HCT116 (cell line): Measurements from ENCODE around the gene KRT77.

Source experiments
- EGR1 ChIP-seq: IDR thresholded peaks from 2 replicates; pipeline ENCODE4 v1.6.1; 2012; ENCODE audit warnings: low read depth
- EZH2 ChIP-seq: fragments of 200-600 bp; sonication (generic); IDR thresholded peaks from 2 replicates; pipeline ENCODE4 v1.6.1; 2017; ENCODE audit warnings: antibody characterized with exemption, mixed run types
- EZH2phosphoT487 ChIP-seq: fragments of 200-600 bp; IDR thresholded peaks from 2 replicates; pipeline ENCODE4 v1.6.1; 2018; ENCODE audit warnings: antibody characterized with exemption, borderline replicate concordance
- POLR2AphosphoS5 ChIP-seq: IDR thresholded peaks from 2 replicates; pipeline ENCODE4 v1.6.1; 2011; ENCODE audit warnings: mild to moderate bottlenecking, low read depth, low read length, moderate library complexity
- SIN3A ChIP-seq: IDR thresholded peaks from 2 replicates; pipeline ENCODE4 v1.6.1; 2012; ENCODE audit warnings: low read depth
- ZNF274 ChIP-seq: fragments of 200-500 bp; sonication (Bioruptor generic); IDR thresholded peaks from 2 replicates; pipeline ENCODE4 v1.6.1; 2014; ENCODE audit warnings: mild to moderate bottlenecking, low read depth, low read length, inconsistent platforms
- TF ChIP-seq, protein P1 (sequence below), 3 experiments: fragments of 200-600 bp in 1 of 3; sonication (generic) in 1 of 3; IDR thresholded peaks in 2 of 3; conservative IDR thresholded peaks in 1 of 3; 2 replicates each; pipeline ENCODE4 v1.5.1; 2012 to 2017; ENCODE audit warnings: low read depth in 2 of 3, low read length in 2 of 3, antibody characterized with exemption in 1 of 3, borderline replicate concordance in 1 of 3, control low read depth in 1 of 3, mild to moderate bottlenecking in 1 of 3, mixed read lengths in 1 of 3, mixed run types in 1 of 3, moderate library complexity in 1 of 3; ENCODE audit not compliant: insufficient read depth in 1 of 3
- TF ChIP-seq, protein P2 (sequence below): IDR thresholded peaks from 2 replicates; pipeline ENCODE4 v1.6.1; 2012
- TF ChIP-seq, protein P3 (sequence below): IDR thresholded peaks from 2 replicates; pipeline ENCODE4 v1.6.1; 2012; ENCODE audit warnings: low read depth

DNA sequence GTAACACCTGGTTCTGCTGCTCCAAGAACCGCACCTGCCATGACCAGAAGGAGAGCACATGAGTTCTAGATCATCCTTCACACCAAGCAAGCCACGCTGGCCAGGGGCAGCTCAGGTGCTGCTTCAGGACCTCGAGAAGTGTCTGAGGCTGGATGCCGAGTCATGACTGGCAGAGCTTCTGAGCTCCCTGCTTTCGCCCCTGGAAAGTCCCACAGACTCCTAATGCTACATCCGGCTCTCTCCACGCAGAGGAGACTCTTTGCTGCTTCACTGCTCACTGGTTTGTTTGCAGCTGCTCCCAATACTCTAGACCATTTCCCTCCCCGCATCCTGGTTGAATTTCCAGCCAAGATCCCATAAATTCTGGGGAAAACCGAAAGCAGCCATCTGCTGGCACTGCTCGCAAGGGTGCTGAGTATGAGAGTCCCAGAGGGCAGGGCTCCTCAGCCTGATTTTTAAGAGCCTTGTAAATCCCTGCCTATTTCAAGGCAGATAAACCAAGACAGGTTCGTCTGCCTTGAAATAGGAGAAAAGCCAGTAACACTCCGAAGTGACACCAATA lies 52.7 kb downstream of the KRT77 start:
- TF ChIP-seq, protein P1, sequence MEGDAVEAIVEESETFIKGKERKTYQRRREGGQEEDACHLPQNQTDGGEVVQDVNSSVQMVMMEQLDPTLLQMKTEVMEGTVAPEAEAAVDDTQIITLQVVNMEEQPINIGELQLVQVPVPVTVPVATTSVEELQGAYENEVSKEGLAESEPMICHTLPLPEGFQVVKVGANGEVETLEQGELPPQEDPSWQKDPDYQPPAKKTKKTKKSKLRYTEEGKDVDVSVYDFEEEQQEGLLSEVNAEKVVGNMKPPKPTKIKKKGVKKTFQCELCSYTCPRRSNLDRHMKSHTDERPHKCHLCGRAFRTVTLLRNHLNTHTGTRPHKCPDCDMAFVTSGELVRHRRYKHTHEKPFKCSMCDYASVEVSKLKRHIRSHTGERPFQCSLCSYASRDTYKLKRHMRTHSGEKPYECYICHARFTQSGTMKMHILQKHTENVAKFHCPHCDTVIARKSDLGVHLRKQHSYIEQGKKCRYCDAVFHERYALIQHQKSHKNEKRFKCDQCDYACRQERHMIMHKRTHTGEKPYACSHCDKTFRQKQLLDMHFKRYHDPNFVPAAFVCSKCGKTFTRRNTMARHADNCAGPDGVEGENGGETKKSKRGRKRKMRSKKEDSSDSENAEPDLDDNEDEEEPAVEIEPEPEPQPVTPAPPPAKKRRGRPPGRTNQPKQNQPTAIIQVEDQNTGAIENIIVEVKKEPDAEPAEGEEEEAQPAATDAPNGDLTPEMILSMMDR (IDR thresholded peaks at IDR 0.05 in 2 of 3, conservative IDR thresholded peaks at IDR 0.05 in 1 of 3; ENCODE audit: borderline replicate concordance in 1 of 3, insufficient read depth in 1 of 3, low read depth in 2 of 3, low read length in 2 of 3): no peak
- TF ChIP-seq, protein P2, sequence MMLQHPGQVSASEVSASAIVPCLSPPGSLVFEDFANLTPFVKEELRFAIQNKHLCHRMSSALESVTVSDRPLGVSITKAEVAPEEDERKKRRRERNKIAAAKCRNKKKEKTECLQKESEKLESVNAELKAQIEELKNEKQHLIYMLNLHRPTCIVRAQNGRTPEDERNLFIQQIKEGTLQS: no peak
- TF ChIP-seq ZNF274: no peak
- TF ChIP-seq EGR1: no peak
- no peak for TF ChIP-seq EZH2
- TF ChIP-seq, protein P3, sequence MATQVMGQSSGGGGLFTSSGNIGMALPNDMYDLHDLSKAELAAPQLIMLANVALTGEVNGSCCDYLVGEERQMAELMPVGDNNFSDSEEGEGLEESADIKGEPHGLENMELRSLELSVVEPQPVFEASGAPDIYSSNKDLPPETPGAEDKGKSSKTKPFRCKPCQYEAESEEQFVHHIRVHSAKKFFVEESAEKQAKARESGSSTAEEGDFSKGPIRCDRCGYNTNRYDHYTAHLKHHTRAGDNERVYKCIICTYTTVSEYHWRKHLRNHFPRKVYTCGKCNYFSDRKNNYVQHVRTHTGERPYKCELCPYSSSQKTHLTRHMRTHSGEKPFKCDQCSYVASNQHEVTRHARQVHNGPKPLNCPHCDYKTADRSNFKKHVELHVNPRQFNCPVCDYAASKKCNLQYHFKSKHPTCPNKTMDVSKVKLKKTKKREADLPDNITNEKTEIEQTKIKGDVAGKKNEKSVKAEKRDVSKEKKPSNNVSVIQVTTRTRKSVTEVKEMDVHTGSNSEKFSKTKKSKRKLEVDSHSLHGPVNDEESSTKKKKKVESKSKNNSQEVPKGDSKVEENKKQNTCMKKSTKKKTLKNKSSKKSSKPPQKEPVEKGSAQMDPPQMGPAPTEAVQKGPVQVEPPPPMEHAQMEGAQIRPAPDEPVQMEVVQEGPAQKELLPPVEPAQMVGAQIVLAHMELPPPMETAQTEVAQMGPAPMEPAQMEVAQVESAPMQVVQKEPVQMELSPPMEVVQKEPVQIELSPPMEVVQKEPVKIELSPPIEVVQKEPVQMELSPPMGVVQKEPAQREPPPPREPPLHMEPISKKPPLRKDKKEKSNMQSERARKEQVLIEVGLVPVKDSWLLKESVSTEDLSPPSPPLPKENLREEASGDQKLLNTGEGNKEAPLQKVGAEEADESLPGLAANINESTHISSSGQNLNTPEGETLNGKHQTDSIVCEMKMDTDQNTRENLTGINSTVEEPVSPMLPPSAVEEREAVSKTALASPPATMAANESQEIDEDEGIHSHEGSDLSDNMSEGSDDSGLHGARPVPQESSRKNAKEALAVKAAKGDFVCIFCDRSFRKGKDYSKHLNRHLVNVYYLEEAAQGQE: no peak
- TF ChIP-seq SIN3A: no peak
- no peak for TF ChIP-seq EZH2phosphoT487
- TF ChIP-seq POLR2AphosphoS5: no peak
